Progenitor cell of endocrine pancreas (in vitro differentiated cells): Measurements from ENCODE around the gene SYNE3. TPM values are rescaled to one million over a fixed set of nuclear protein-coding genes. Genes with fewer than 3 reads are reported as not detected.
A peak's percentile ranks its signal among the peaks of the same experiment; 100 is the strongest.

Experiments used
- DNase-seq: peaks from one replicate; pipeline ENCODE4 v3.0.0; 2021; ENCODE audit warnings: low spot score; ENCODE audit not compliant: unreplicated experiment
- H3K27ac Mint-ChIP-seq: 2 replicates; pipeline ENCODE4 v1.8.0; 2021; ENCODE audit warnings: mild to moderate bottlenecking, moderate library complexity, mixed read lengths
- H3K27me3 Mint-ChIP-seq: 2 replicates; pipeline ENCODE4 v1.8.0; 2021; ENCODE audit warnings: mixed read lengths
- H3K36me3 Mint-ChIP-seq: 2 replicates; pipeline ENCODE4 v1.8.0; 2022; ENCODE audit warnings: mixed read lengths; ENCODE audit not compliant: insufficient read depth
- H3K4me1 Mint-ChIP-seq: 2 replicates; pipeline ENCODE4 v1.8.0; 2021; ENCODE audit warnings: low read depth, mixed read lengths
- H3K4me3 Mint-ChIP-seq: 2 replicates; pipeline ENCODE4 v1.8.0; 2021; ENCODE audit warnings: low read depth, mild to moderate bottlenecking, moderate library complexity, mixed read lengths
- H3K9me3 Mint-ChIP-seq: 2 replicates; pipeline ENCODE4 v1.8.0; 2021; ENCODE audit warnings: low read depth, mixed read lengths
- CTCF ChIP-seq: fragments of 200-600 bp; sonication (generic); IDR thresholded peaks from one replicate; pipeline ENCODE4 v1.5.0; 2021; ENCODE audit warnings: antibody characterized with exemption, mild to moderate bottlenecking; ENCODE audit not compliant: unreplicated experiment
- total RNA-seq: library from RNA; stranded (reverse); gene quantifications from 2 replicates; pipeline ENCODE4 v1.2.1, GENCODE V29; 2021

SYNE3 gene
- total RNA-seq, 1 donor from 2014 or later = 0.31 TPM

GRCh38 chr14:95524706-95525512, 8.5 kb upstream of the SYNE3 start:
- peak overlapping the region; percentile 19 for H3K27ac Mint-ChIP-seq
- no peak for DNase-seq
- H3K4me3 Mint-ChIP-seq = no peak overlapping the region
- no peaks in the 10 kb centered on the region for H3K36me3 Mint-ChIP-seq
- peaks cover 1% of the 10 kb centered on the region for H3K27me3 Mint-ChIP-seq
- peaks cover 27% of the 10 kb centered on the region for H3K4me1 Mint-ChIP-seq
- no peak for TF ChIP-seq CTCF
- H3K9me3 Mint-ChIP-seq = no peaks in the 10 kb centered on the region

- Mint-ChIP-seq H3K36me3 (no peaks in the 10 kb centered on the region), H3K27me3 (peaks cover 10% of the 10 kb centered on the region), H3K27ac (peak overlapping the region; percentile 53), H3K9me3 (no peaks in the 10 kb centered on the region), H3K4me3 (no peak overlapping the region), H3K4me1 (peaks cover 27% of the 10 kb centered on the region)
- TF ChIP-seq CTCF = no peak
- no peak for DNase-seq
These were observed 7.5 kb upstream of the SYNE3 start for GRCh38 chr14:95523815-95524448.

- peaks cover 27% of the 10 kb centered on the region for H3K4me1 Mint-ChIP-seq
- peaks cover 17% of the 10 kb centered on the region for H3K27me3 Mint-ChIP-seq
- no peak overlapping the region for H3K4me3 Mint-ChIP-seq
- H3K27ac Mint-ChIP-seq = peak overlapping the region; percentile 53
- no peak for DNase-seq
- no peak for TF ChIP-seq CTCF
- no peaks in the 10 kb centered on the region for H3K9me3 Mint-ChIP-seq
- no peaks in the 10 kb centered on the region for H3K36me3 Mint-ChIP-seq
These were observed 6.8 kb upstream of the SYNE3 start for GRCh38 chr14:95523051-95523814.

- TF ChIP-seq CTCF = no peak
- DNase-seq = no peak
- H3K9me3 Mint-ChIP-seq = no peaks in the 10 kb centered on the region
- H3K4me1 Mint-ChIP-seq = peaks cover 27% of the 10 kb centered on the region
- H3K27me3 Mint-ChIP-seq = peaks cover 24% of the 10 kb centered on the region
- H3K4me3 Mint-ChIP-seq = no peak overlapping the region
- no peak overlapping the region for H3K27ac Mint-ChIP-seq
- no peaks in the 10 kb centered on the region for H3K36me3 Mint-ChIP-seq
These were observed 6.1 kb upstream of the SYNE3 start for GRCh38 chr14:95522556-95522955.

- H3K36me3 Mint-ChIP-seq = no peaks in the 10 kb centered on the region
- H3K9me3 Mint-ChIP-seq = no peaks in the 10 kb centered on the region
- peaks cover 28% of the 10 kb centered on the region for H3K4me1 Mint-ChIP-seq
- H3K27ac Mint-ChIP-seq = no peak overlapping the region
- H3K27me3 Mint-ChIP-seq = peaks cover 28% of the 10 kb centered on the region
- no peak for TF ChIP-seq CTCF
- no peak for DNase-seq
- H3K4me3 Mint-ChIP-seq = no peak overlapping the region
These were observed 5.7 kb upstream of the SYNE3 start for GRCh38 chr14:95522116-95522515.
